Renal cortex interstitium (tissue), 11 donors: ENCODE data around the gene DPH2. TPM values are rescaled to one million over a fixed set of nuclear protein-coding genes. Genes with fewer than 3 reads are reported as not detected.

Experiments used
- DNase-seq, 11 donors: peaks; one replicate each; pipeline ENCODE4 v3.0.0-alpha.2; 2013; ENCODE audit warnings: low read depth in 9 of 11, low spot score in 4 of 11; ENCODE audit errors: extremely low read depth in 1 of 11
- polyA plus RNA-seq, 3 donors: library from polyadenylated mRNA; unstranded; fragments of 120-200 nt; gene quantifications; one replicate each; pipeline ENCODE4 v1.2.1, GENCODE V29; 2013; ENCODE audit not compliant: insufficient read length in 3 of 3

Gene DPH2
- polyA plus RNA-seq, 3 donors, result 21.4 to 23.7 (median 22.4) TPM

DNA sequence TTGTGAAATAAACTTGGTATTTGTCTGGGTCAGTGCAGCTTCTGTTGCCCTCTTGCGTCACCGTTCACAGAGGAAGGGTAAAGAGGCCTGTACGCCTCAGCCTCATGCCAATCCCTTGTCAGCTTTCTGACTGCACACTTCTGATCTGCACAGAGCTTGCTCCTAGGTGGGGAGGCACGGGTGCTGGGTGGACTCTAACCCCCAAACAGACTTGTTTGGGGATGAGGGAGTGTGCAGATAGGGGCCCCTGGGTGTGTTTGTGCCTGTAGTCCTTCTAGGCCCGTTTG lies 8.4 kb downstream of the DPH2 start:
- DNase-seq, result no peak

DNA sequence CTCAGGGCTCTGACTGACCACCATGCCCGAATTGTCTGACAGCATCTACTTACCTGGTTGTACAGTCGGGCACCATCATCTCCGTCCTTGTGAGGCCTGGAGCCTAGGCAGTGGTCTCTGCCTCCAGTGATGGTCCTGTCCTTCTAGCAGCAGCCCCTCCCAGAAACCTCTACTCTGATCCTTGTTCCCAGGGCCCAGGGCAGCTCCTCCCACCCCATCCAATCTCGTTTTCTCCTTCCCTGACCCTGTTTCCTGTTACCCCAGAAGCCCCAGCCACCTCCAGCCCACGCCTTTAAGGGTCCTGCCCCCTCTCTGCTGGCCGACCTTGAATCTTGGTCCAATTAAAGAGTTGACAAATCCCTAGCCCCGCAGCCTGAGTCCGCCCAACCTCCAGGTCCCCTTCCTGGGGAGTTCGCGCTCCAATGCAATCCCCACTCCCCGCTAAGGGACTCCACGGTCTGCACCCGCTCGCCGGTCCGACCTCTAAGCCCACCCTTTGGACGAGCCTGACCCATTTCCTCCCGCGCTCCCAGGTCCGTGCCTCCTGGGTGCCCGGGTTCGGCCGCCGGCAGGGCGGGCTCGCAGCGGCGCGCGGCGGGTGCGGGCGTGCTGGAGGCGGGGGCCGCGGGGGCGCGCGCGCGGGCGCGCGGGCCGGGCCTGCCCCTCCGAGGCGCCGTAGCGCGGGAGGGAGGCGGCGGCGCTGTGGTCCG lies 8.9 kb downstream of the DPH2 start, which contains the start of gene B4GALT2:
B4GALT2 (plus strand) TSS at position 660 of the 710 bp plus-strand sequence. CDS start 1,951 bp downstream, outside the sequence.
- no peak for DNase-seq

GRCh38 chr1:43979261-43979527 lies 9.4 kb downstream of the DPH2 start:
- no peak for DNase-seq

- DNase-seq, result no peak
These were observed 9.9 kb downstream of the DPH2 start for GRCh38 chr1:43979528-43980254.

- no peak for DNase-seq
These were observed 10.7 kb downstream of the DPH2 start for GRCh38 chr1:43980255-43981134.

DNA sequence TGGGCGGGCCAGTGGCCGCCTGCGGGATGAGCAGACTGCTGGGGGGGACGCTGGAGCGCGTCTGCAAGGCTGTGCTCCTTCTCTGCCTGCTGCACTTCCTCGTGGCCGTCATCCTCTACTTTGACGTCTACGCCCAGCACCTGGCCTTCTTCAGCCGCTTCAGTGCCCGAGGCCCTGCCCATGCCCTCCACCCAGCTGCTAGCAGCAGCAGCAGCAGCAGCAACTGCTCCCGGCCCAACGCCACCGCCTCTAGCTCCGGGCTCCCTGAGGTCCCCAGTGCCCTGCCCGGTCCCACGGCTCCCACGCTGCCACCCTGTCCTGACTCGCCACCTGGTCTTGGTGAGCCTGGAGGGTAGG lies 11.3 kb downstream of the DPH2 start:
- DNase-seq, result no peak

- DNase-seq, result no peak
These were observed 11.8 kb downstream of the DPH2 start for GRCh38 chr1:43981636-43982035.

GRCh38 chr1:43982241-43982640 lies 12.4 kb downstream of the DPH2 start:
- no peak for DNase-seq

DNA sequence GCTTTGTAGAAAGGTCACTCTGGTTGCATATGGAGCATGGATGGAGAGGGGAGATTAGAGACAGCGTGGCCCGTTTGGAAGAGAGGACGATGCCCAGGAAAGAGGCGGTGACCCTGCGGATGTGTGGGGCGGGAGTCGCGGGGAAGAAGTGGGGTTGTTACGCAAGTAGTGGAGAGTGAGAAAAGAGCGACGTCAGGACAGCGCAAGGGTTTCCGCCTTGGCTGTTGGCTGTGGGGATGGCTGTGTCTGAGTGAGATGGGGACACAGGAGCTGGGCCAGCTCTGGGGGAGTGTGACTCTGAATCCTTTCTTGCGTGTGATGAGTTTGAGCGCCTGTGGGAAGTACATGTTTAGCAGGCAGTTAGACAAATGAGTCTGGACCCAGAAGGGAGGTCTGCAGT lies 13.0 kb downstream of the DPH2 start:
- no peak for DNase-seq

- DNase-seq, result no peak
These were observed 13.6 kb downstream of the DPH2 start for GRCh38 chr1:43983253-43983899.

DNA sequence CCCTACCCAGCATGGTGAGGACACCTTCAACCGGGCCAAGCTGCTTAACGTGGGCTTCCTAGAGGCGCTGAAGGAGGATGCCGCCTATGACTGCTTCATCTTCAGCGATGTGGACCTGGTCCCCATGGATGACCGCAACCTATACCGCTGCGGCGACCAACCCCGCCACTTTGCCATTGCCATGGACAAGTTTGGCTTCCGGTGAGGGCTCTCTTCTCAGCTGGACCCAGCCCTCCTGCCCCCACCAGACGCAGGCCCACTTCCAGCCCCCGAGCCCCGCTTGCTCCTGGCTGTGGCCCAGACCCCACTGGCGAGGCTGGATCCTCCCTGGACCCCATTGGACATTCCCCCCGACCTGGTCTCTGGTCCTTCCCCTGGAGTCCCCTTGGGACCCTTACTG lies 15.0 kb downstream of the DPH2 start:
- DNase-seq, result no peak

- DNase-seq, result no peak
These were observed 16.3 kb downstream of the DPH2 start for GRCh38 chr1:43985984-43986595.

GRCh38 chr1:43986712-43987111 lies 16.9 kb downstream of the DPH2 start:
- no peak for DNase-seq

DNA sequence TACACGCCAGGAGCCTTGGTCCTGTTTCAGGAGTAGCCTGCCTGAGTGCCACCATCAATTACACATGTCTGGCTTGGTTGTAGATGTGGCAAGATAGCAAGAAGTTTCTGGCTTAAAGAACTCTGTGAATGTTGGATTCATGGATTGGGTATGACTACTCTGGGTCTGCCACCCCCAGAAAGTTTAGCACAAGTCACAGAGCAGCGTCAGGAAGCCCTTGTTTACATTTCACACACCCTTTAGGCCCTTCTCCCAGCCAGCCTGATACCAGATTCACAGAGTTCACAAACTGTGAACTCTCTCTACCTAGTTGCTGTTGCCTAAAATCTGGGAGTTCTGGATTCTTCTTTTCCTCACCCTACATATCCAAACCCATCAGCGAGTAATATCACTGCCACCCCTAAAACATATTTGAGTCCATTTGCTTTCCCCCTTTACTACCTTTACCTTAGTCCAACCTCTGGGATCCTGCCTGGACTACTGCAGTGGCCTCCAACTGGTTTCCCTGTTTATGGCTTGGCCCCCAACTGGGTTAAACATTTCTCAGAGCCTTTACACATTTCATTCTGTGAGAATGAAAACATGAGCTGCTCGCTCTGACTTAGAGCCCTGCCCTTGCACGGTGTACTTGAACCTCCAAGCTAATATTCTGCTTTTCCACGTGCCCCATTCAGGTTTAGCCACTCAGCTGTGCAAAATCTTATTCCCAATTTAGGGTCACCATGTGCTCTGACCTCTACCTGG lies 17.5 kb downstream of the DPH2 start:
- no peak for DNase-seq

GRCh38 chr1:43990271-43991199 lies 20.7 kb downstream of the DPH2 start:
- no peak for DNase-seq

DNA sequence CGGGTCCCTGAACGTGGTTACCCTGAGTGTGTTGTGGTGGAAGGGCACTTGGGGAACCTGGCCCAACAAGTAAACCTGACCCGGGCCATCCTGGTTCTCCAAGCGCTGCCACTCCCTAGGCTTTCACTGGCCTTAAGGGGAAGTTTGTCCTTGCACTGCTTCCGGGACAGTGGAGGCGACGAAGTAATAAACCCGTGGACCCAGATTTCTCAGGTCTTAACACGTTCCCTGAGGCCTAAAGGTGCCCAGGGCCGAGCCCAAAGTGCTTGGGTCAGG lies 21.3 kb downstream of the DPH2 start:
- no peak for DNase-seq

DNA sequence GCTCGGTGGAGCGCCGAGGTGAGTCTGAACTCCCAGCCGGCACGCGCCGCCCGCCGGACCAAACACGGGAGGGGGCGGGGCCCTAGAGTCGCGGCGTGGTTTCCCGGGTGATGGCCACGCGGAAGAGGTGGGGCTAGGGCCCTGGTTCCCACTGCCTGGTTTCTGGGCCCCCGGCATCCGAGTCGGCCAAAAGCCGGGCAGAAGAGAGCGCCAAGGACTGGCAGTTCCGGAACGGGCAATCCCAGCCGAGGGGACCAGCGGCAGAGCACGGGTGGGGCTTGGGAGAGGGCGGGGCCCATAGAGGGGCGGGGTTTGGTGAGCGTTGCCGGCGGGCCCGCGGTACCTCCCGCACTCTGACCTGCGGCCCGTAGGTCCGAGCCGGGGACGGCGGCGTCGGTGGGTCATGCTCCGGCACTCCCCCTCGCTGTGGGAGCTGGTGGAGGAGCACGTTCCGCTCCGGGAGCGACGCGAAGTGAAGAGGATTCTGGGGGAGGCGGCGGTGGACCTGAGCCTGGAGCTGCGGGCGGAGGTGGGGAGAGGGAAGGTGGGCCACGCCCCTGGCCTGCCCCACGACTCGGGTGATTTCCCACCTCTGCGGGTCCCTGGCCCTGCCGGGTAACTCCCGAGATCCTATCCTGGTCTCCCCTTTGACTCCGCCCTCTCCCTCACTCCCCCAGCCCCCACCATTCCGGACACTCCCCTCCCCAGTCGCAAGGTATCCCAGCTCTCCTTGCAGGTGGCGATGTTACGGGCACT lies 21.8 kb downstream of the DPH2 start, which contains the start of gene CCDC24:
CCDC24 (plus strand) TSS at position 124 of the 756 bp plus-strand sequence; CDS start at position 404, 280 bp downstream.
- peak in 5 of 11 donors; percentile 53 to 79 (median 57) for DNase-seq
